ENCODE data around the gene ST3GAL3.

Gene ST3GAL3

GRCh38 chr1:43861337-43861736, 154.0 kb downstream of the ST3GAL3 start:
- no peak overlapping the region for H3K9ac ChIP-seq
- TF ChIP-seq, protein P1, sequence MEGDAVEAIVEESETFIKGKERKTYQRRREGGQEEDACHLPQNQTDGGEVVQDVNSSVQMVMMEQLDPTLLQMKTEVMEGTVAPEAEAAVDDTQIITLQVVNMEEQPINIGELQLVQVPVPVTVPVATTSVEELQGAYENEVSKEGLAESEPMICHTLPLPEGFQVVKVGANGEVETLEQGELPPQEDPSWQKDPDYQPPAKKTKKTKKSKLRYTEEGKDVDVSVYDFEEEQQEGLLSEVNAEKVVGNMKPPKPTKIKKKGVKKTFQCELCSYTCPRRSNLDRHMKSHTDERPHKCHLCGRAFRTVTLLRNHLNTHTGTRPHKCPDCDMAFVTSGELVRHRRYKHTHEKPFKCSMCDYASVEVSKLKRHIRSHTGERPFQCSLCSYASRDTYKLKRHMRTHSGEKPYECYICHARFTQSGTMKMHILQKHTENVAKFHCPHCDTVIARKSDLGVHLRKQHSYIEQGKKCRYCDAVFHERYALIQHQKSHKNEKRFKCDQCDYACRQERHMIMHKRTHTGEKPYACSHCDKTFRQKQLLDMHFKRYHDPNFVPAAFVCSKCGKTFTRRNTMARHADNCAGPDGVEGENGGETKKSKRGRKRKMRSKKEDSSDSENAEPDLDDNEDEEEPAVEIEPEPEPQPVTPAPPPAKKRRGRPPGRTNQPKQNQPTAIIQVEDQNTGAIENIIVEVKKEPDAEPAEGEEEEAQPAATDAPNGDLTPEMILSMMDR (conservative IDR thresholded peaks at IDR 0.05; ENCODE audit: low read depth, low read length) = no peak
- H3K79me2 ChIP-seq (ENCODE audit: insufficient read depth, low read depth) = no peaks in the 10 kb centered on the region
- H3K4me2 ChIP-seq = no peak overlapping the region
- no peaks in the 10 kb centered on the region for H3K27me3 ChIP-seq (ENCODE audit: insufficient read depth, low read depth)
- no peaks in the 10 kb centered on the region for H3K36me3 ChIP-seq (ENCODE audit: insufficient read depth)
- H3K27ac ChIP-seq = no peak overlapping the region
- no peak overlapping the region for H2AFZ ChIP-seq (ENCODE audit: low read depth)
- H4K20me1 ChIP-seq (ENCODE audit: insufficient read depth) = no peaks in the 10 kb centered on the region
- no peak overlapping the region for H3K4me3 ChIP-seq (IDR thresholded peaks at IDR 0.05; ENCODE audit: insufficient read depth, low read depth, low read length)
- H3K4me1 ChIP-seq (ENCODE audit: low read depth, poor library complexity, severe bottlenecking) = peaks cover 56% of the 10 kb centered on the region

DNA sequence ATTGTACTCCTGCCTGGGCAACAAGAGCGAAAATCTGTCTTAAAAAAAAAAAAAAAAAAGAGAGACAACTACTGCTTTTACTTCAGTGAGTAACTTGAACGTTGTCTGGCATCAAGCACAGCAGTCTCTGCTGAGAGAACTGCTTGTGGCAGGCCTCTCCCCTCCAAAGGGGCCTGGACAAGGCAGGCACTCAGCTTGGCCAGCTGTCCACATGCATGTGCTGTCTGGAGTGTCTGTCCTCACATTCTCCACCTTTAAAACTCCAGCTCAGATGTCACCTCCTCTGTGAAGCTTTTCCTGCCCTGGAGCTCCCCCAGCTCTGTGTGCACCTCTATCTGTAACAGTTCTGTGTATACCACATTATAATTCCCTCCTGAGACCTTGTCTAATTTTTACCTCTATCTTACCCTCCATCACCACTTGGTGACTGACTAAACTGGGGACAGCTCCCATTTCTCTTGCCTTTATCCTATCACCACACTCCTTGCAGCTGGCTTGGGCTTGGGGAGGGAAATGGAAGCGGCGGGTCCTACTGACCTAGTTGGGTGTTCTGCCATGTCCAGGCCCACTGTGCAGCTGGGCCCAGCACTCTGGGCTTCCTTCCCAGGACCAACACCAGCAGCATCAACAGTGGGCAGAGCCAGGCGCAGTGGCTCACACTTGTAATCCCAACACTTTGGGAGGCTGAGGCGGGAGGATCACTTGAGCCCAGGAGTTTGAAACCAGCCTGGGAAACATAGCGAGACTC, 154.8 kb downstream of the ST3GAL3 start:
- Histone ChIP-seq H2AFZ (ENCODE audit: low read depth) (no peak overlapping the region), H4K20me1 (ENCODE audit: insufficient read depth) (no peaks in the 10 kb centered on the region), H3K4me2 (no peak overlapping the region), H3K4me1 (ENCODE audit: low read depth, poor library complexity, severe bottlenecking) (peaks cover 65% of the 10 kb centered on the region), H3K36me3 (ENCODE audit: insufficient read depth) (no peaks in the 10 kb centered on the region), H3K79me2 (ENCODE audit: insufficient read depth, low read depth) (no peaks in the 10 kb centered on the region), H3K27me3 (ENCODE audit: insufficient read depth, low read depth) (no peaks in the 10 kb centered on the region), H3K27ac (no peak overlapping the region), H3K4me3 (IDR thresholded peaks at IDR 0.05; ENCODE audit: insufficient read depth, low read depth, low read length) (no peak overlapping the region), H3K9ac (no peak overlapping the region)
- TF ChIP-seq, protein P1 (conservative IDR thresholded peaks at IDR 0.05; ENCODE audit: low read depth, low read length) = no peak

- H4K20me1 ChIP-seq (ENCODE audit: insufficient read depth) = no peaks in the 10 kb centered on the region
- H3K9ac ChIP-seq = no peak overlapping the region
- H3K4me3 ChIP-seq (IDR thresholded peaks at IDR 0.05; ENCODE audit: insufficient read depth, low read depth, low read length) = no peak overlapping the region
- no peaks in the 10 kb centered on the region for H3K27me3 ChIP-seq (ENCODE audit: insufficient read depth, low read depth)
- no peaks in the 10 kb centered on the region for H3K79me2 ChIP-seq (ENCODE audit: insufficient read depth, low read depth)
- TF ChIP-seq, protein P1 (conservative IDR thresholded peaks at IDR 0.05; ENCODE audit: low read depth, low read length) = no peak
- H3K27ac ChIP-seq = peak overlapping the region; percentile 75
- no peaks in the 10 kb centered on the region for H3K36me3 ChIP-seq (ENCODE audit: insufficient read depth)
- no peak overlapping the region for H2AFZ ChIP-seq (ENCODE audit: low read depth)
- peak overlapping the region; percentile 46; the same call in 1 of the 2 replicates for H3K4me2 ChIP-seq
- peaks cover 55% of the 10 kb centered on the region for H3K4me1 ChIP-seq (ENCODE audit: low read depth, poor library complexity, severe bottlenecking)
Measured at GRCh38 chr1:43864111-43865045, 157.0 kb downstream of the ST3GAL3 start.

DNA sequence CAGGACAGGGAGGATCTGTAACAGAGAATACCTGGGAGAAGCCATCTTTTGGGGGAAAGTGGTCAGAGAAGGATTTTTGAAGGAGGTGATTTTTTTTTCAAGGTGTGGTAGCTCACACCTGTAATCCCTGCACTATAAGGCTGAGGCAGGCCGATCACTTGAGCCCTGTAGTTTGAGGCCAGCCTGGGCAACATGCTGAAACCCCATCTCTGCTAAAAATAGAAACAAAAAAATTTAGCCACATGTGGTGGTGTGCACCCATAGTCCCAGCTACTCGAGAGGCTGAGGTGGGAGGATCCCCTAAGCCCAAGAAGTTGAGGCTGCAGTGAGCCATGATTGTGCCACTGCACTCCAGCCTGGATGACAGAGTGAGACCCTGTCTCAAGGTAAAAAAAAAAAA, 158.9 kb downstream of the ST3GAL3 start:
- Histone ChIP-seq H3K4me2 (peak overlapping the region; percentile 46), H3K4me1 (ENCODE audit: low read depth, poor library complexity, severe bottlenecking) (peaks cover 45% of the 10 kb centered on the region)

More for the DNA sequence above, 158.9 kb downstream of the ST3GAL3 start:
- Histone ChIP-seq H2AFZ (ENCODE audit: low read depth) (peak overlapping the region; percentile 34; the same call in 1 of the 2 replicates), H3K36me3 (ENCODE audit: insufficient read depth) (no peaks in the 10 kb centered on the region), H3K4me3 (IDR thresholded peaks at IDR 0.05; ENCODE audit: insufficient read depth, low read depth, low read length) (peak overlapping the region; percentile 3), H3K79me2 (ENCODE audit: insufficient read depth, low read depth) (no peaks in the 10 kb centered on the region), H4K20me1 (ENCODE audit: insufficient read depth) (no peaks in the 10 kb centered on the region), H3K27ac (peak overlapping the region; percentile 75), H3K27me3 (ENCODE audit: insufficient read depth, low read depth) (no peaks in the 10 kb centered on the region), H3K9ac (peak overlapping the region; percentile 33; the same call in 1 of the 2 replicates)
- TF ChIP-seq, protein P1 (conservative IDR thresholded peaks at IDR 0.05; ENCODE audit: low read depth, low read length) = no peak

Measured in KMS-11 (cell line).